Testis (tissue), 2 donors: ENCODE results near the gene SDHAF2.

Experiments
- POLR2A ChIP-seq: fragments of 450-650 bp; IDR thresholded peaks from one replicate; pipeline ENCODE4 v1.6.1; 2017; ENCODE audit warnings: antibody characterized with exemption, mild to moderate bottlenecking, moderate library complexity
- TF ChIP-seq, protein P1 (sequence below), 3 experiments: fragments of 450-650 bp in 2 of 3; fragments of 200-600 bp in 1 of 3; sonication (generic) in 1 of 3; IDR thresholded peaks; one replicate each; pipeline ENCODE4 v1.5.1; 2016 to 2019; ENCODE audit warnings: antibody characterized with exemption in 3 of 3, mild to moderate bottlenecking in 2 of 3, moderate library complexity in 1 of 3

DNA sequence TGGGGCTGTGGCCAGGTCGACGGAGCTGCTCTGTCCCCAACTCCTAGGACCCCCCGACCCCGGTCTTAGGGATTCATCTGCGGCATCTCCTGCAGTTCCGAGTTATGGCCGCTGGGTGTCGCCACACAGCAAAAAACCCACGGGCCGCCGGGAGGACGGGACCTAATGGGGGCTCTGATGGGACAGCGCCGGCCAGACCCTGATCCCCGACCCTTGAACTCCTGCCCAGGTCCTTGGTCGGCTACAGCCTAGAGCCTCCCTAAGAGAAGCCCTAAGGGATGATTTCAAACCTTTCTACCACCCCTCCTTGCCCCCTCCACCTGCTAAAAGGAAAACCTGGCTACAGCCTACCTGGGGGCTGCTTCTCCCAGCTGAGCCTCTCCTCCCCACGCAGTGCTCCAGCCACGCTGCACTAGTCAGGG lies 47.8 kb downstream of the SDHAF2 start:
- TF ChIP-seq, protein P1, sequence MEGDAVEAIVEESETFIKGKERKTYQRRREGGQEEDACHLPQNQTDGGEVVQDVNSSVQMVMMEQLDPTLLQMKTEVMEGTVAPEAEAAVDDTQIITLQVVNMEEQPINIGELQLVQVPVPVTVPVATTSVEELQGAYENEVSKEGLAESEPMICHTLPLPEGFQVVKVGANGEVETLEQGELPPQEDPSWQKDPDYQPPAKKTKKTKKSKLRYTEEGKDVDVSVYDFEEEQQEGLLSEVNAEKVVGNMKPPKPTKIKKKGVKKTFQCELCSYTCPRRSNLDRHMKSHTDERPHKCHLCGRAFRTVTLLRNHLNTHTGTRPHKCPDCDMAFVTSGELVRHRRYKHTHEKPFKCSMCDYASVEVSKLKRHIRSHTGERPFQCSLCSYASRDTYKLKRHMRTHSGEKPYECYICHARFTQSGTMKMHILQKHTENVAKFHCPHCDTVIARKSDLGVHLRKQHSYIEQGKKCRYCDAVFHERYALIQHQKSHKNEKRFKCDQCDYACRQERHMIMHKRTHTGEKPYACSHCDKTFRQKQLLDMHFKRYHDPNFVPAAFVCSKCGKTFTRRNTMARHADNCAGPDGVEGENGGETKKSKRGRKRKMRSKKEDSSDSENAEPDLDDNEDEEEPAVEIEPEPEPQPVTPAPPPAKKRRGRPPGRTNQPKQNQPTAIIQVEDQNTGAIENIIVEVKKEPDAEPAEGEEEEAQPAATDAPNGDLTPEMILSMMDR (IDR thresholded peaks at IDR 0.05): peak; percentile 76 to 95 (median 91)
- TF ChIP-seq POLR2A: no peak
